Adrenal gland (tissue), 12 donors: ENCODE results near the gene ZNF804A. TPM values are rescaled to one million over a fixed set of nuclear protein-coding genes. Genes with fewer than 3 reads are reported as not detected.

ENCODE experiments used
- DNase-seq, 7 donors: peaks; one replicate each; pipeline ENCODE4 v3.0.0-alpha.2; 2019 to 2020
- H3K27ac ChIP-seq, 5 donors: fragments of 200-600 bp; sonication (generic) in 4 of 5; 1 replicate in 3 of 5; 2 replicates in 2 of 5; pipeline versions ENCODE4 v1.5.1 to v1.8.0; 2016 to 2020; ENCODE audit warnings: mild to moderate bottlenecking in 1 of 5
- H3K27me3 ChIP-seq: fragments of 200-600 bp; 2 replicates; pipeline ENCODE4 v1.8.0; 2021
- H3K36me3 ChIP-seq, 2 donors: fragments of 200-600 bp; replicated peaks in 1 of 2; 1 replicate in 1 of 2; 2 replicates in 1 of 2; pipeline versions ENCODE4 v1.5.1 to v1.8.0; 2018 to 2022
- H3K4me1 ChIP-seq, 2 donors: fragments of 200-600 bp; replicated peaks in 1 of 2; 1 replicate in 1 of 2; 2 replicates in 1 of 2; pipeline versions ENCODE4 v1.5.1 to v1.8.0; 2018 to 2021
- H3K4me3 ChIP-seq, 4 donors: fragments of 200-600 bp; sonication (generic) in 3 of 4; one replicate each; pipeline ENCODE4 v1.5.1; 2016 to 2018
- H3K9me3 ChIP-seq, 3 donors: fragments of 200-600 bp; sonication (generic) in 1 of 3; replicated peaks in 1 of 3; 1 replicate in 2 of 3; 2 replicates in 1 of 3; pipeline versions ENCODE4 v1.5.1 to v1.8.0; 2016 to 2021
- POLR2A ChIP-seq, 2 donors: fragments of 450-650 bp; IDR thresholded peaks; one replicate each; pipeline ENCODE4 v1.6.1; 2017; ENCODE audit warnings: antibody characterized with exemption in 2 of 2, mild to moderate bottlenecking in 2 of 2, moderate library complexity in 1 of 2
- WGBS, 4 donors: extraction: QIAGEN DNeasy Blood & Tissue Kit in 2 of 4; methylation state at CpG; one replicate each; pipeline versions ENCODE4 v1.1.5 to v1.1.7; 2013 to 2017; 5-methylcytosine and 5-hydroxymethylcytosine counted together
- intact Hi-C, 2 donors: fragments of 100-400 bp; cut with DNase I; formaldehyde crosslinking; loops; one replicate each; pipeline versions ENCODE4 v1.14.1 to v1.15.0; 2022 to 2023
- polyA plus RNA-seq, 3 donors: library from polyadenylated mRNA; stranded (reverse); fragments of 200-250 nt in 2 of 3; fragments of 350-450 nt in 1 of 3; fragmentation: Illumina TruSeq in 1 of 3; extraction: RNeasy Lipid Tissue Mini Kit (QIAGEN cat#74804) in 1 of 3; gene quantifications; one replicate each; pipeline ENCODE4 v1.2.3, GENCODE V29; 2013 to 2014
- total RNA-seq, 9 donors: library from RNA; depleted of rRNA in 4 of 9; stranded (reverse); fragments of >200 nt in 4 of 9; fragments of 120-200 nt in 1 of 9; fragmentation: NEBNext Ultra II Directional in 1 of 9; extraction: Animal tissue kit (Norgen Biotek cat#: 25700) in 1 of 9; gene quantifications; one replicate each; pipeline versions ENCODE4 v1.1.0 to v1.2.4, GENCODE V29; 2013 to 2023
- TF ChIP-seq, protein P1 (sequence below), 6 experiments: fragments of 450-650 bp in 4 of 6; fragments of 200-600 bp in 2 of 6; sonication (generic) in 1 of 6; IDR thresholded peaks; 1 replicate in 5 of 6; 2 replicates in 1 of 6; pipeline versions ENCODE4 v1.5.1 to v1.8.0; 2016 to 2021; ENCODE audit warnings: antibody characterized with exemption in 6 of 6, mild to moderate bottlenecking in 2 of 6, moderate library complexity in 1 of 6
- donor health status: healthy with polysubstance abuse.
- donor health status: Bipolar disorder and iron deficiency.
- donor health status: DM: yes; HTN: yes; CAD: no.
- donor health status: DM: no; HTN: no; CAD: no.
- donor health status: DM: no; HTN: no; CAD: no.
- donor health status: DM: yes; HTN: yes; CAD: no.

Gene ZNF804A
- total and polyA plus RNA-seq, 12 donors = 0.07 to 0.89 (median 0.14) TPM; not detected in 1

DNA sequence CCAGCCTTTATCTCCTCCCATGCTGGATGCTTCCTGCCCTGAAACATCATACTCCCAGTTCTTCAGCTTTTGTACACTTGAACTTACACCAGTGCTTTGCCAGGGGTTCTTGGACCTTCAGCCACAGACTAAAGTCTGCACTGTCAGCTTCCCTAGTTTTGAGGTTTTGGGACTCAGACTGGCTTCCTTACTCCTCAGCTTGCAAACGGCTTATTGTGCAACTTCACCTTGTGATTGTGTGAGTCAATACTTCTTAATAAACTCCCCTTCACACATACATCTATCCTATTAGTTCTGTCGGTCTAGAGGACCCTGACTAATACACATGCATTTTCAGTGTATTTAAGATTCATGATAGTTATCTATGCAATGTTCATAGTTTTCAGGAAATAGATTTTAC is 35.8 kb upstream of the ZNF804A start:
- Histone ChIP-seq H3K9me3 (no peaks in the 10 kb centered on the region), H3K27me3 (no peaks in the 10 kb centered on the region), H3K4me3 (no peak overlapping the region), H3K4me1 (no peaks in the 10 kb centered on the region), H3K36me3 (no peaks in the 10 kb centered on the region), H3K27ac (no peak overlapping the region)
- 31 to 56% (median 40%) methylated on average over 2 of the region's 2 CpGs for WGBS, 4 donors
- DNase-seq = peak in 3 of 7 donors; percentile 13 to 21 (median 20)
- intact Hi-C loops = no loop called here
- no peak for TF ChIP-seq POLR2A (IDR thresholded peaks at IDR 0.05)
- TF ChIP-seq, protein P1, sequence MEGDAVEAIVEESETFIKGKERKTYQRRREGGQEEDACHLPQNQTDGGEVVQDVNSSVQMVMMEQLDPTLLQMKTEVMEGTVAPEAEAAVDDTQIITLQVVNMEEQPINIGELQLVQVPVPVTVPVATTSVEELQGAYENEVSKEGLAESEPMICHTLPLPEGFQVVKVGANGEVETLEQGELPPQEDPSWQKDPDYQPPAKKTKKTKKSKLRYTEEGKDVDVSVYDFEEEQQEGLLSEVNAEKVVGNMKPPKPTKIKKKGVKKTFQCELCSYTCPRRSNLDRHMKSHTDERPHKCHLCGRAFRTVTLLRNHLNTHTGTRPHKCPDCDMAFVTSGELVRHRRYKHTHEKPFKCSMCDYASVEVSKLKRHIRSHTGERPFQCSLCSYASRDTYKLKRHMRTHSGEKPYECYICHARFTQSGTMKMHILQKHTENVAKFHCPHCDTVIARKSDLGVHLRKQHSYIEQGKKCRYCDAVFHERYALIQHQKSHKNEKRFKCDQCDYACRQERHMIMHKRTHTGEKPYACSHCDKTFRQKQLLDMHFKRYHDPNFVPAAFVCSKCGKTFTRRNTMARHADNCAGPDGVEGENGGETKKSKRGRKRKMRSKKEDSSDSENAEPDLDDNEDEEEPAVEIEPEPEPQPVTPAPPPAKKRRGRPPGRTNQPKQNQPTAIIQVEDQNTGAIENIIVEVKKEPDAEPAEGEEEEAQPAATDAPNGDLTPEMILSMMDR (IDR thresholded peaks at IDR 0.05) = no peak

DNA sequence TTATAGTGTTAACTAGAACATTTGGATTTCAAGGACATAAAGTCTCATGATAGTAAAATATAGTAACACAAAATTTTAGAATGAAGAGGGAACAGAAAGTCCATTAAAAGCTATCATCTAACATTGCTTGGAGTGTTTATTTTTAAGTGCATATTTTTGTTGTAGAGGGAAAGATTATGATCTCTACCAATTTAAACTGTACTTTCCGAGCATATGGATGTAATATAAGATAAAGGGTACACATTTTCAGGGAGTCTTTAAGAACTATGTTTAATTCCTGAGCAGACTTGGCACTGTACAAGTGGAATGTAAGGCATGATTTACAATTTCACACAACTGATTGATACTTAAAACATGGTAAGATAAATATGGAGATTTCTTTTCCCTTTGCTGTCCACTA is 34.2 kb upstream of the ZNF804A start:
- intact Hi-C loops = no loop called here
- no peak for TF ChIP-seq POLR2A (IDR thresholded peaks at IDR 0.05)
- TF ChIP-seq, protein P1 (IDR thresholded peaks at IDR 0.05) = no peak
- DNase-seq = no peak
- Histone ChIP-seq H3K27me3 (no peaks in the 10 kb centered on the region), H3K4me3 (no peak overlapping the region), H3K4me1 (no peaks in the 10 kb centered on the region), H3K27ac (no peak overlapping the region), H3K9me3 (no peaks in the 10 kb centered on the region), H3K36me3 (no peaks in the 10 kb centered on the region)
- 23 to 41% (median 36%) methylated on average over 1 of the region's 1 CpG for WGBS, 4 donors

DNA sequence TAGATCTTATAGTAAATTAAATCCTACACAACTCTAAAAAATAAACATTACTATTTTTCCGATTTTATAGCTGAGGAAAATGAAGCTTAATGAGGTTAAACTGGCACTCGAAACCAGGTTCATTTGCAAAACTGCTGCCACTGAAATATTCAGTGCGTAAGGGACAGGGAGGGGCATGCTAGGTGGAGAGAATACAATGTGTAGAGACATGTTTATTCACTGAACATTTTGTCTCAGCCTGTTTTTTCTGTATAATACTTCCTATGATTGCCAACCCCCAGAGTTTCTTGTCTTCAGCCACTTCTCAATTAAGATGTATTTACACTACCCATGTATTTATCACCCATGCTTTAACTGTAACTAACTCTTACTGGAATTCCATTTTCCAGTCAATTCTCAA is 31.6 kb upstream of the ZNF804A start:
- Histone ChIP-seq H3K9me3 (no peaks in the 10 kb centered on the region), H3K4me3 (no peak overlapping the region), H3K27me3 (no peaks in the 10 kb centered on the region), H3K27ac (no peak overlapping the region), H3K4me1 (no peaks in the 10 kb centered on the region), H3K36me3 (no peaks in the 10 kb centered on the region)
- no peak for DNase-seq
- intact Hi-C loops = no loop called here
- WGBS, 4 donors = 69 to 74% (median 71%) methylated on average over 3 of the region's 3 CpGs
- TF ChIP-seq POLR2A (IDR thresholded peaks at IDR 0.05) = no peak
- TF ChIP-seq, protein P1 (IDR thresholded peaks at IDR 0.05) = no peak

DNA sequence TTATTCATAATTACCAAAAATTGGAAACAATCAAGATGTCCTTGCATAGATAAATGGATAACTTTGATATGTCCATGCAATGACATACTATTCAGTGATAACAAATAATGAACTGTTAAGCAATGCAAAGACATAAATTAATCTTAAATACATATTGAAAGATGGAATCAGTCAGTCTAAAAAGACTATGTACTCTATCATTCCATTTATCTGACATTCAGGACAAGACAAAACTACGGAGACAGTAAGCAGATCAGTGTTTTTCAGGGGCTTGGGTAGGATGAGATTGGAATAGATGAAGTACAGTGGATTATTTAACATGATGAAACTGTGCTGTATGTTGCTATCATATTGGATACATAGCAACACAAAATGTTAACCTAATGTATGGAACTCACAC is 21.3 kb upstream of the ZNF804A start:
- intact Hi-C loops = no loop called here
- WGBS, 4 donors = 73 to 87% (median 84%) methylated on average over 1 of the region's 1 CpG
- Histone ChIP-seq H3K27me3 (no peaks in the 10 kb centered on the region), H3K9me3 (no peaks in the 10 kb centered on the region), H3K4me3 (no peak overlapping the region), H3K4me1 (no peaks in the 10 kb centered on the region), H3K36me3 (no peaks in the 10 kb centered on the region), H3K27ac (no peak overlapping the region)
- TF ChIP-seq, protein P1 (IDR thresholded peaks at IDR 0.05) = no peak
- TF ChIP-seq POLR2A (IDR thresholded peaks at IDR 0.05) = no peak
- DNase-seq = no peak
